ENCODE measurements around the gene GPR87. TPM values are rescaled to one million over a fixed set of nuclear protein-coding genes. Genes with fewer than 3 reads are reported as not detected.

Gene GPR87
- total RNA-seq, 1 donor from 2014 or later = 5.5 TPM

DNA sequence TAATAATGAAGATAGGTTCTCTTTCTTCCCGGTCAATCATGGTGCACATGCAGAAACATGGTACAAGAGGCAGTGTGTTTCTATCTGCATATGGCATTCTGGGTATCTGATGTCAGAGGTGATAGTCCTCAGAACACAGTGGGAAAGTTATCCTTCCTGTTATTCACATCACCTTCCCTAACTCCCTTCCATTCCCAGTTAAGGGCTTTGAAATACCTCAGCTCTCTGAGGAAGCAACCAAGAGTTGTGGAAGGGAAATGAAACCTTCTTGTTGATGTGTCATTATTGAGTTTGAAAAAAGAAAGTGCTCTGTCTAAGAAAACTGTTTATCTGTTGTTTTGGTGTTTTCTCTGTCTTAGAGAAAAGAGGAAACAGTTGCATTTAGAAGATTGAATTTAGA is 34.6 kb upstream of the GPR87 start:
- Mint-ChIP-seq H3K9me3 (no peaks in the 10 kb centered on the region), H3K36me3 (no peaks in the 10 kb centered on the region), H3K27ac (no peak overlapping the region), H3K27me3 (no peaks in the 10 kb centered on the region), H3K4me3 (no peak overlapping the region), H3K4me1 (ENCODE audit: unreplicated experiment) (no peaks in the 10 kb centered on the region)
- DNase-seq (ENCODE audit: extremely low spot score, unreplicated experiment) = no peak
- no peak for TF ChIP-seq CTCF (conservative IDR thresholded peaks at IDR 0.05)

- H3K27me3 Mint-ChIP-seq = no peaks in the 10 kb centered on the region
- H3K9me3 Mint-ChIP-seq = no peaks in the 10 kb centered on the region
- no peak overlapping the region for H3K4me3 Mint-ChIP-seq
- H3K4me1 Mint-ChIP-seq (ENCODE audit: unreplicated experiment) = no peaks in the 10 kb centered on the region
- DNase-seq (ENCODE audit: extremely low spot score, unreplicated experiment) = no peak
- TF ChIP-seq CTCF (conservative IDR thresholded peaks at IDR 0.05) = no peak
- no peaks in the 10 kb centered on the region for H3K36me3 Mint-ChIP-seq
- no peak overlapping the region for H3K27ac Mint-ChIP-seq
Measured at GRCh38 chr3:151350656-151351055, 34.0 kb upstream of the GPR87 start.

DNA sequence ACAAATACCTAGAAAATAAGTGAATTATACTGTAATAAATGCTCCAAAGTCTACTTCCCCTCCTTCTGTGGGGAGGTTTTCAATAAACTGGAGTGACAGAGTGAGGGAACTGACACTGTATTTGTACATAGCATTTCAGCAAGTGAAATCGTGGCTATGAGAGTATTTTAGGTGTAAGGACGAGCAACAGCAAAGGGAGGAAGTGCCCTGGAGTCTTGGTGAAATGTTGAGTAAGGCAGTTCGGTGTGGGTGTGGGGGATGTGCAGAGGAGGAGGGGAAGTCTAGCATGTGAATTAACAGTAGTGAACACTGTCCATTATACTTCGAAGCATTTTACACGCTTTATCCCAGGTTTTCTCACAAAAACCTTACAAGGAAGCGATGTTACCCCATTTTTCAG is 30.8 kb upstream of the GPR87 start:
- TF ChIP-seq CTCF (conservative IDR thresholded peaks at IDR 0.05) = no peak
- no peak for DNase-seq (ENCODE audit: extremely low spot score, unreplicated experiment)
- Mint-ChIP-seq H3K27ac (no peak overlapping the region), H3K4me1 (ENCODE audit: unreplicated experiment) (no peaks in the 10 kb centered on the region), H3K9me3 (no peaks in the 10 kb centered on the region), H3K4me3 (no peak overlapping the region), H3K27me3 (no peaks in the 10 kb centered on the region), H3K36me3 (no peaks in the 10 kb centered on the region)

DNA sequence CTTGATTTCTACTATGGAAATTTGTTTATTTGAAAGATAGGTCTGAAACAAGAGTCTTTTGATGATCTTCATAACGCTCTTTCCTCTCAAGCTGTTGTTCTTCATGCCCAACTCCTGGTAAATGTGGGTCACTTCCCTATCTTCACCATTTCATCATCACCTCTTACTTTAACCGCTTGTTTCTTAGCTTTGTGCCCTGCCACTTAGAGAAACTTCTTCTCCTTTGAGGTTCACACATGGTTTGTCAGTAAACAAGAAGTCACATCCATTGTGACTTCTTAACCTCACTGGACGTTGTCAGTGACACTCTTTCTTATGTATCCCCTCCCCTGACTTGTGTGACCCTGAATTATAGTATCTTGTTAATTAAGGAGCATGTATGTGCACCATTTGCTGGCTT is 29.7 kb upstream of the GPR87 start:
- Mint-ChIP-seq H3K9me3 (no peaks in the 10 kb centered on the region), H3K27me3 (no peaks in the 10 kb centered on the region), H3K36me3 (no peaks in the 10 kb centered on the region), H3K4me3 (no peak overlapping the region), H3K4me1 (ENCODE audit: unreplicated experiment) (no peaks in the 10 kb centered on the region), H3K27ac (no peak overlapping the region)
- no peak for TF ChIP-seq CTCF (conservative IDR thresholded peaks at IDR 0.05)
- no peak for DNase-seq (ENCODE audit: extremely low spot score, unreplicated experiment)

- no peak for DNase-seq (ENCODE audit: extremely low spot score, unreplicated experiment)
- Mint-ChIP-seq H3K27me3 (no peaks in the 10 kb centered on the region), H3K4me1 (ENCODE audit: unreplicated experiment) (no peaks in the 10 kb centered on the region), H3K4me3 (no peak overlapping the region), H3K36me3 (no peaks in the 10 kb centered on the region), H3K27ac (no peak overlapping the region), H3K9me3 (no peaks in the 10 kb centered on the region)
- no peak for TF ChIP-seq CTCF (conservative IDR thresholded peaks at IDR 0.05)
Measured at GRCh38 chr3:151345859-151346258, 29.2 kb upstream of the GPR87 start.

GRCh38 chr3:151331696-151332095 is 15.1 kb upstream of the GPR87 start:
- Mint-ChIP-seq H3K9me3 (no peaks in the 10 kb centered on the region), H3K4me3 (no peak overlapping the region), H3K4me1 (ENCODE audit: unreplicated experiment) (no peaks in the 10 kb centered on the region), H3K36me3 (no peaks in the 10 kb centered on the region), H3K27ac (no peak overlapping the region), H3K27me3 (no peaks in the 10 kb centered on the region)
- DNase-seq (ENCODE audit: extremely low spot score, unreplicated experiment) = no peak
- TF ChIP-seq CTCF (conservative IDR thresholded peaks at IDR 0.05) = no peak

Data from type B pancreatic cell (in vitro differentiated cells).